ENCODE results near the gene PLAC9. TPM values are rescaled to one million over a fixed set of nuclear protein-coding genes. Genes with fewer than 3 reads are reported as not detected.

PLAC9 gene
- total and polyA plus RNA-seq, 2 experiments from 2014 or later: 1.1 to 11.0 TPM

- Histone ChIP-seq H2AFZ (no peak overlapping the region), H3F3A (replicated peaks; ENCODE audit: low read depth) (no peaks in the 10 kb centered on the region), H3K4me1 (ENCODE audit: insufficient read depth) (peaks cover 4% of the 10 kb centered on the region; the same call in 1 of the 2 replicates), H3K4me3 (no peak overlapping the region), H3K27ac (ENCODE audit: low read depth) (no peak overlapping the region), H4K20me1 (replicated peaks; ENCODE audit: insufficient read depth) (no peaks in the 10 kb centered on the region), H3K36me3 (ENCODE audit: insufficient read depth) (no peaks in the 10 kb centered on the region), H3K79me2 (replicated peaks; ENCODE audit: insufficient read depth) (no peaks in the 10 kb centered on the region), H3K9me2 (ENCODE audit: insufficient read depth) (no peaks in the 10 kb centered on the region), H3K4me2 (no peak overlapping the region), H3K27me3 (ENCODE audit: insufficient read depth) (peaks cover 14% of the 10 kb centered on the region)
- DNase-seq (ENCODE audit: low spot score) (no peak), ATAC-seq (no peak)
- Mint-ChIP-seq H3K27me3 (ENCODE audit: insufficient read depth, low read depth, poor library complexity) (peaks cover 16% of the 10 kb centered on the region), H3K4me3 (no peak overlapping the region), H3K36me3 (ENCODE audit: low read depth) (no peaks in the 10 kb centered on the region), H3K4me1 (peaks cover 13% of the 10 kb centered on the region), H3K9me3 (no peaks in the 10 kb centered on the region), H3K27ac (no peak overlapping the region)
- no peak for TF ChIP-seq JUNB (IDR thresholded peaks at IDR 0.05; ENCODE audit: unreplicated experiment)
- no peak for TF ChIP-seq NANOG (IDR thresholded peaks at IDR 0.05; ENCODE audit: borderline replicate concordance)
- TF ChIP-seq, protein P1, sequence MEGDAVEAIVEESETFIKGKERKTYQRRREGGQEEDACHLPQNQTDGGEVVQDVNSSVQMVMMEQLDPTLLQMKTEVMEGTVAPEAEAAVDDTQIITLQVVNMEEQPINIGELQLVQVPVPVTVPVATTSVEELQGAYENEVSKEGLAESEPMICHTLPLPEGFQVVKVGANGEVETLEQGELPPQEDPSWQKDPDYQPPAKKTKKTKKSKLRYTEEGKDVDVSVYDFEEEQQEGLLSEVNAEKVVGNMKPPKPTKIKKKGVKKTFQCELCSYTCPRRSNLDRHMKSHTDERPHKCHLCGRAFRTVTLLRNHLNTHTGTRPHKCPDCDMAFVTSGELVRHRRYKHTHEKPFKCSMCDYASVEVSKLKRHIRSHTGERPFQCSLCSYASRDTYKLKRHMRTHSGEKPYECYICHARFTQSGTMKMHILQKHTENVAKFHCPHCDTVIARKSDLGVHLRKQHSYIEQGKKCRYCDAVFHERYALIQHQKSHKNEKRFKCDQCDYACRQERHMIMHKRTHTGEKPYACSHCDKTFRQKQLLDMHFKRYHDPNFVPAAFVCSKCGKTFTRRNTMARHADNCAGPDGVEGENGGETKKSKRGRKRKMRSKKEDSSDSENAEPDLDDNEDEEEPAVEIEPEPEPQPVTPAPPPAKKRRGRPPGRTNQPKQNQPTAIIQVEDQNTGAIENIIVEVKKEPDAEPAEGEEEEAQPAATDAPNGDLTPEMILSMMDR (conservative IDR thresholded peaks at IDR 0.05; ENCODE audit: low read depth in 2 of 2): no peak
- no peak for TF ChIP-seq REST (IDR thresholded peaks at IDR 0.05; ENCODE audit: unreplicated experiment)
- TF ChIP-seq, protein P2, sequence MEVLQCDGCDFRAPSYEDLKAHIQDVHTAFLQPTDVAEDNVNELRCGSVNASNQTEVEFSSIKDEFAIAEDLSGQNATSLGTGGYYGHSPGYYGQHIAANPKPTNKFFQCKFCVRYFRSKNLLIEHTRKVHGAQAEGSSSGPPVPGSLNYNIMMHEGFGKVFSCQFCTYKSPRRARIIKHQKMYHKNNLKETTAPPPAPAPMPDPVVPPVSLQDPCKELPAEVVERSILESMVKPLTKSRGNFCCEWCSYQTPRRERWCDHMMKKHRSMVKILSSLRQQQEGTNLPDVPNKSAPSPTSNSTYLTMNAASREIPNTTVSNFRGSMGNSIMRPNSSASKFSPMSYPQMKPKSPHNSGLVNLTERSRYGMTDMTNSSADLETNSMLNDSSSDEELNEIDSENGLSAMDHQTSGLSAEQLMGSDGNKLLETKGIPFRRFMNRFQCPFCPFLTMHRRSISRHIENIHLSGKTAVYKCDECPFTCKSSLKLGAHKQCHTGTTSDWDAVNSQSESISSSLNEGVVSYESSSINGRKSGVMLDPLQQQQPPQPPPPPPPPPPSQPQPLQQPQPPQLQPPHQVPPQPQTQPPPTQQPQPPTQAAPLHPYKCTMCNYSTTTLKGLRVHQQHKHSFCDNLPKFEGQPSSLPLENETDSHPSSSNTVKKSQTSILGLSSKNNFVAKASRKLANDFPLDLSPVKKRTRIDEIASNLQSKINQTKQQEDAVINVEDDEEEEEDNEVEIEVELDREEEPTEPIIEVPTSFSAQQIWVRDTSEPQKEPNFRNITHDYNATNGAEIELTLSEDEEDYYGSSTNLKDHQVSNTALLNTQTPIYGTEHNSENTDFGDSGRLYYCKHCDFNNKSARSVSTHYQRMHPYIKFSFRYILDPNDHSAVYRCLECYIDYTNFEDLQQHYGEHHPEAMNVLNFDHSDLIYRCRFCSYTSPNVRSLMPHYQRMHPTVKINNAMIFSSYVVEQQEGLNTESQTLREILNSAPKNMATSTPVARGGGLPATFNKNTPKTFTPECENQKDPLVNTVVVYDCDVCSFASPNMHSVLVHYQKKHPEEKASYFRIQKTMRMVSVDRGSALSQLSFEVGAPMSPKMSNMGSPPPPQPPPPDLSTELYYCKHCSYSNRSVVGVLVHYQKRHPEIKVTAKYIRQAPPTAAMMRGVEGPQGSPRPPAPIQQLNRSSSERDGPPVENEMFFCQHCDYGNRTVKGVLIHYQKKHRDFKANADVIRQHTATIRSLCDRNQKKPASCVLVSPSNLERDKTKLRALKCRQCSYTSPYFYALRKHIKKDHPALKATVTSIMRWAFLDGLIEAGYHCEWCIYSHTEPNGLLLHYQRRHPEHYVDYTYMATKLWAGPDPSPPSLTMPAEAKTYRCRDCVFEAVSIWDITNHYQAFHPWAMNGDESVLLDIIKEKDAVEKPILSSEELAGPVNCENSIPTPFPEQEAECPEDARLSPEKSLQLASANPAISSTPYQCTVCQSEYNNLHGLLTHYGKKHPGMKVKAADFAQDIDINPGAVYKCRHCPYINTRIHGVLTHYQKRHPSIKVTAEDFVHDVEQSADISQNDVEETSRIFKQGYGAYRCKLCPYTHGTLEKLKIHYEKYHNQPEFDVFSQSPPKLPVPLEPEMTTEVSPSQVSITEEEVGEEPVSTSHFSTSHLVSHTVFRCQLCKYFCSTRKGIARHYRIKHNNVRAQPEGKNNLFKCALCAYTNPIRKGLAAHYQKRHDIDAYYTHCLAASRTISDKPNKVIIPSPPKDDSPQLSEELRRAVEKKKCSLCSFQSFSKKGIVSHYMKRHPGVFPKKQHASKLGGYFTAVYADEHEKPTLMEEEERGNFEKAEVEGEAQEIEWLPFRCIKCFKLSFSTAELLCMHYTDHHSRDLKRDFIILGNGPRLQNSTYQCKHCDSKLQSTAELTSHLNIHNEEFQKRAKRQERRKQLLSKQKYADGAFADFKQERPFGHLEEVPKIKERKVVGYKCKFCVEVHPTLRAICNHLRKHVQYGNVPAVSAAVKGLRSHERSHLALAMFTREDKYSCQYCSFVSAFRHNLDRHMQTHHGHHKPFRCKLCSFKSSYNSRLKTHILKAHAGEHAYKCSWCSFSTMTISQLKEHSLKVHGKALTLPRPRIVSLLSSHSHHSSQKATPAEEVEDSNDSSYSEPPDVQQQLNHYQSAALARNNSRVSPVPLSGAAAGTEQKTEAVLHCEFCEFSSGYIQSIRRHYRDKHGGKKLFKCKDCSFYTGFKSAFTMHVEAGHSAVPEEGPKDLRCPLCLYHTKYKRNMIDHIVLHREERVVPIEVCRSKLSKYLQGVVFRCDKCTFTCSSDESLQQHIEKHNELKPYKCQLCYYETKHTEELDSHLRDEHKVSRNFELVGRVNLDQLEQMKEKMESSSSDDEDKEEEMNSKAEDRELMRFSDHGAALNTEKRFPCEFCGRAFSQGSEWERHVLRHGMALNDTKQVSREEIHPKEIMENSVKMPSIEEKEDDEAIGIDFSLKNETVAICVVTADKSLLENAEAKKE (CRISPR knock-in tag; IDR thresholded peaks at IDR 0.05): no peak
- TF ChIP-seq POLR2AphosphoS5 (IDR thresholded peaks at IDR 0.05; ENCODE audit: low read depth): no peak
- no peak for TF ChIP-seq EZH2phosphoT487 (IDR thresholded peaks at IDR 0.05; ENCODE audit: unreplicated experiment)
- no peak for TF ChIP-seq STAT1 (IDR thresholded peaks at IDR 0.05; ENCODE audit: unreplicated experiment)
- no peak for TF ChIP-seq CREB1 (CRISPR knock-in tag; IDR thresholded peaks at IDR 0.05; ENCODE audit: low read depth)
- TF ChIP-seq, protein P3, sequence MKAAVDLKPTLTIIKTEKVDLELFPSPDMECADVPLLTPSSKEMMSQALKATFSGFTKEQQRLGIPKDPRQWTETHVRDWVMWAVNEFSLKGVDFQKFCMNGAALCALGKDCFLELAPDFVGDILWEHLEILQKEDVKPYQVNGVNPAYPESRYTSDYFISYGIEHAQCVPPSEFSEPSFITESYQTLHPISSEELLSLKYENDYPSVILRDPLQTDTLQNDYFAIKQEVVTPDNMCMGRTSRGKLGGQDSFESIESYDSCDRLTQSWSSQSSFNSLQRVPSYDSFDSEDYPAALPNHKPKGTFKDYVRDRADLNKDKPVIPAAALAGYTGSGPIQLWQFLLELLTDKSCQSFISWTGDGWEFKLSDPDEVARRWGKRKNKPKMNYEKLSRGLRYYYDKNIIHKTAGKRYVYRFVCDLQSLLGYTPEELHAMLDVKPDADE (IDR thresholded peaks at IDR 0.05): no peak
- no peak for TF ChIP-seq EZH2 (IDR thresholded peaks at IDR 0.05; ENCODE audit: low read depth, unreplicated experiment)
- TF ChIP-seq ZNF114 (CRISPR knock-in tag; IDR thresholded peaks at IDR 0.05): no peak
- no peak for TF ChIP-seq ZNF331 (CRISPR knock-in tag; IDR thresholded peaks at IDR 0.05; ENCODE audit: low read depth)
Observed at GRCh38 chr10:80137920-80138319, 5.4 kb downstream of the PLAC9 start.
